Activated naive CD8-positive, alpha-beta T cell treated with anti-CD3 and anti-CD28 coated beads, Interleukin-2, amount 50 U/mL, for 24 hours (primary cell): Measurements from ENCODE around the gene TMEM87B.

Source experiments
- ATAC-seq: fragments of 150-1000 bp; cut with Tn5 transposase; one replicate; pipeline ENCODE4 v1.10.0; 2021
- DNase-seq: peaks from one replicate; pipeline ENCODE4 v3.0.0; 2021
- H3K27ac Mint-ChIP-seq: one replicate; pipeline ENCODE4 v1.8.0; 2021; ENCODE audit warnings: mild to moderate bottlenecking, mixed read lengths
- H3K27me3 Mint-ChIP-seq: one replicate; pipeline ENCODE4 v1.8.0; 2021; ENCODE audit warnings: mixed read lengths
- H3K36me3 Mint-ChIP-seq: one replicate; pipeline ENCODE4 v1.8.0; 2021; ENCODE audit warnings: low read depth, mixed read lengths
- H3K4me1 Mint-ChIP-seq: one replicate; pipeline ENCODE4 v1.8.0; 2021; ENCODE audit warnings: mixed read lengths
- H3K4me3 Mint-ChIP-seq: one replicate; pipeline ENCODE4 v1.8.0; 2021; ENCODE audit warnings: mild to moderate bottlenecking, moderate library complexity, mixed read lengths
- H3K9me3 Mint-ChIP-seq: one replicate; pipeline ENCODE4 v1.8.0; 2021; ENCODE audit warnings: mixed read lengths

The TMEM87B gene

GRCh38 chr2:112054847-112055729 lies at the start of gene TMEM87B:
TSS of gene TMEM87B (plus strand) at chr2:112055269. CDS start at chr2:112055592, 323 bp downstream.
- Mint-ChIP-seq H3K36me3 (no peaks in the 10 kb centered on the region), H3K9me3 (no peaks in the 10 kb centered on the region), H3K27me3 (no peaks in the 10 kb centered on the region), H3K4me3 (peak within 1 kb of the TSS; percentile 90), H3K4me1 (peaks cover 39% of the 10 kb centered on the region), H3K27ac (peak within 1 kb of the TSS; percentile 93)
- ATAC-seq = peak; percentile 81
- DNase-seq = peak; percentile 97

GRCh38 chr2:112005406-112006075 lies 49.5 kb upstream of the TMEM87B start:
- Mint-ChIP-seq H3K4me3 (no peak overlapping the region), H3K9me3 (no peaks in the 10 kb centered on the region), H3K36me3 (no peaks in the 10 kb centered on the region), H3K27me3 (no peaks in the 10 kb centered on the region), H3K4me1 (peaks cover 10% of the 10 kb centered on the region), H3K27ac (no peak overlapping the region)
- DNase-seq (no peak), ATAC-seq (peak; percentile 69)

DNA sequence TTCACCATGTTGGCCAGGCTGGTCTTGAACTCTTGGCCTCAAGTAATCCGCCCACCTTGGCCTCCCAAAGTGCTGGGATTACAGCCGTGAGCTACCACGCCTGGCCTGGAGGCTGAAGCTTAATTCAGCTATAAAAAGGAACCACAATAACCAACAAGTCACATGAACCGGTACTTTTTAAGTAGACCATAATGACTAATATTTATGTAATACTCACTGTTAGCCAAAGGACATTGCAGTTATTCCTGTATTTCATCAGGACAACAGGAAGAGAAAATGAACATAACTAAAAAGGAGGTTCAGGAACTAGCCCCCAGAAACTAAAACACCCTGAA lies 49.0 kb upstream of the TMEM87B start:
- Mint-ChIP-seq H3K4me3 (no peak overlapping the region), H3K9me3 (no peaks in the 10 kb centered on the region), H3K27ac (no peak overlapping the region), H3K27me3 (no peaks in the 10 kb centered on the region), H3K4me1 (peaks cover 10% of the 10 kb centered on the region), H3K36me3 (no peaks in the 10 kb centered on the region)
- no peak for ATAC-seq
- no peak for DNase-seq

GRCh38 chr2:112007493-112007892 lies 47.6 kb upstream of the TMEM87B start:
- peaks cover 5% of the 10 kb centered on the region for H3K4me1 Mint-ChIP-seq

GRCh38 chr2:112008910-112009485 lies 46.1 kb upstream of the TMEM87B start:
- Mint-ChIP-seq H3K27me3 (no peaks in the 10 kb centered on the region), H3K4me3 (no peak overlapping the region), H3K4me1 (peaks cover 5% of the 10 kb centered on the region), H3K9me3 (no peaks in the 10 kb centered on the region), H3K36me3 (no peaks in the 10 kb centered on the region), H3K27ac (no peak overlapping the region)
- ATAC-seq (no peak), DNase-seq (no peak)

More at GRCh38 chr2:112007493-112007892, 47.6 kb upstream of the TMEM87B start:
- Mint-ChIP-seq H3K27me3 (no peaks in the 10 kb centered on the region), H3K36me3 (no peaks in the 10 kb centered on the region), H3K9me3 (no peaks in the 10 kb centered on the region), H3K27ac (no peak overlapping the region), H3K4me3 (no peak overlapping the region)
- ATAC-seq = no peak
- DNase-seq = no peak

- H3K9me3 Mint-ChIP-seq = no peaks in the 10 kb centered on the region
- H3K27me3 Mint-ChIP-seq = no peaks in the 10 kb centered on the region
- no peaks in the 10 kb centered on the region for H3K36me3 Mint-ChIP-seq
- no peak overlapping the region for H3K4me3 Mint-ChIP-seq
- no peak overlapping the region for H3K27ac Mint-ChIP-seq
- DNase-seq = no peak
- ATAC-seq = no peak
- H3K4me1 Mint-ChIP-seq = no peaks in the 10 kb centered on the region
Observed at GRCh38 chr2:112010751-112011150, 44.3 kb upstream of the TMEM87B start.

GRCh38 chr2:112012556-112012955 lies 42.5 kb upstream of the TMEM87B start:
- ATAC-seq (no peak), DNase-seq (no peak)
- Mint-ChIP-seq H3K4me1 (no peaks in the 10 kb centered on the region), H3K27me3 (peaks cover 6% of the 10 kb centered on the region), H3K27ac (no peak overlapping the region), H3K9me3 (no peaks in the 10 kb centered on the region), H3K4me3 (no peak overlapping the region), H3K36me3 (no peaks in the 10 kb centered on the region)

GRCh38 chr2:112018846-112019245 lies 36.2 kb upstream of the TMEM87B start:
- DNase-seq (no peak), ATAC-seq (no peak)
- H3K36me3 Mint-ChIP-seq = no peaks in the 10 kb centered on the region
- no peak overlapping the region for H3K4me3 Mint-ChIP-seq
- no peaks in the 10 kb centered on the region for H3K9me3 Mint-ChIP-seq
- H3K27ac Mint-ChIP-seq = no peak overlapping the region
- peaks cover 10% of the 10 kb centered on the region for H3K27me3 Mint-ChIP-seq
- no peaks in the 10 kb centered on the region for H3K4me1 Mint-ChIP-seq

DNA sequence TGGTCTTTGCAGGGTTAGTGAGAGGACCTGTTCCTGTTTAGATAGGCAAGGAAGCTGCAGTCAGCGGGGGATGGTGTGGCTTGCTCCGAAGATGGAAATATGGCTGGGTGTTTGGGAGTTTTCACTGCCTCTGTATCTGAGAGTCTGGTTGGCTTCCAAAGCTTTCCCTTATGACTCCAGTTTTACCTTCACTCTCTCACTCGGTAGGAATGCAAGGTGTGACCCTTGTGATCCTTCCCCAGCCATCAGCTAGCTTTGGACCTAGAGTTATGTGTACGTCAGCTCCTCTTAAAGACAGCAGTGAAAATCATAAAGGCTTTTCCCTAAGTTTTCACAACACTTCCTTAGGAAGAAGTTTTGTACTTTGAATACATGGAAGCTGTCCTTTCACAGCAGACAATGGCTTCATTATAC lies 35.5 kb upstream of the TMEM87B start:
- Mint-ChIP-seq H3K27ac (no peak overlapping the region), H3K27me3 (peaks cover 10% of the 10 kb centered on the region), H3K4me3 (no peak overlapping the region), H3K4me1 (no peaks in the 10 kb centered on the region), H3K36me3 (no peaks in the 10 kb centered on the region), H3K9me3 (no peaks in the 10 kb centered on the region)
- no peak for DNase-seq
- no peak for ATAC-seq

DNA sequence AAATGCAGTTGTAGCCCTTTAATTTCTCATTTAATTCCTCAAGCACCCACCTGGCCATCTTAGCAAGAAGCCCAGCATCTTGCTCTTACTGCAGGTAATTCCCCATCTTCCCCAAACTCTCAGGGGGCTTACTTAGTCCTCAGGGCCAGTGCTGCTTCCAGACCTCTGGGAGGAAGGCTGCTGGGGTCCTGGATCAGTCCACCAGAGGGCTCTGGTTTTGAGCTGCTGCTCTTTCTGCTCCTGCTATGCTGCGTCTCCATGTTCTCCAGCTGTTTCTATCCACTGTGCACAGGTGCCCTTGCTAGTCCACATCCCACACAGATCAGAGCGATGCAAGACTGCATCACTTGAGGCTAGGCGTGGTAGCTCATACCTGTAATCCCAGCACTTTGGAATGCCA lies 34.5 kb upstream of the TMEM87B start:
- Mint-ChIP-seq H3K9me3 (no peaks in the 10 kb centered on the region), H3K4me3 (no peak overlapping the region), H3K27ac (no peak overlapping the region), H3K36me3 (no peaks in the 10 kb centered on the region), H3K4me1 (no peaks in the 10 kb centered on the region), H3K27me3 (peaks cover 10% of the 10 kb centered on the region)
- DNase-seq (no peak), ATAC-seq (no peak)

GRCh38 chr2:112021290-112021689 lies 33.8 kb upstream of the TMEM87B start:
- no peaks in the 10 kb centered on the region for H3K4me1 Mint-ChIP-seq
- peaks cover 10% of the 10 kb centered on the region for H3K27me3 Mint-ChIP-seq
- DNase-seq (no peak), ATAC-seq (no peak)
- no peaks in the 10 kb centered on the region for H3K36me3 Mint-ChIP-seq
- no peak overlapping the region for H3K4me3 Mint-ChIP-seq
- no peaks in the 10 kb centered on the region for H3K9me3 Mint-ChIP-seq
- H3K27ac Mint-ChIP-seq = no peak overlapping the region

- Mint-ChIP-seq H3K36me3 (no peaks in the 10 kb centered on the region), H3K4me3 (no peak overlapping the region), H3K4me1 (no peaks in the 10 kb centered on the region), H3K27ac (no peak overlapping the region), H3K27me3 (peaks cover 5% of the 10 kb centered on the region), H3K9me3 (no peaks in the 10 kb centered on the region)
- ATAC-seq (no peak), DNase-seq (no peak)
Observed at GRCh38 chr2:112021781-112022231, 33.3 kb upstream of the TMEM87B start.

DNA sequence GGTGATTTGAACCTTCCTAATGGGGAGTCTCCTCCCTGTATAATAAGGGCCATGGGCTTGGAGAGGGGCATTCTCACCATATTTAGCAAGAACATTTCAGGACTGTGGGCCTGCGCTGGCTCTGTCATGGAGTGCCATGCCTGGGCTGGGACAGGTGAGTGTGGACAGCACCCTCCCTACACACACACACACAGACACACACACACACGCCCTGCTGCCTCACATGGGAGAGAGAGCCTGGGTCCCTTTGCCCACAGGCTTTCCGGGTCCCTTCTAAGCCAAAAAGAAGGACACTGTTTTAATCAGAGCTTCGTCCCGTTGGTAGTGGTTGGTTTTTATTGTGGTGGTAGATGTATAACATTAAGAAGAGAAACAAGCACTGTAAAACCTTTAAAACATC lies 31.4 kb upstream of the TMEM87B start:
- H3K27me3 Mint-ChIP-seq = no peaks in the 10 kb centered on the region
- H3K4me1 Mint-ChIP-seq = no peaks in the 10 kb centered on the region
- ATAC-seq = no peak
- H3K36me3 Mint-ChIP-seq = no peaks in the 10 kb centered on the region
- H3K4me3 Mint-ChIP-seq = no peak overlapping the region
- no peak overlapping the region for H3K27ac Mint-ChIP-seq
- no peak for DNase-seq
- no peaks in the 10 kb centered on the region for H3K9me3 Mint-ChIP-seq

- Mint-ChIP-seq H3K4me3 (no peak overlapping the region), H3K27ac (no peak overlapping the region), H3K9me3 (no peaks in the 10 kb centered on the region), H3K4me1 (no peaks in the 10 kb centered on the region), H3K36me3 (no peaks in the 10 kb centered on the region), H3K27me3 (no peaks in the 10 kb centered on the region)
- DNase-seq (no peak), ATAC-seq (no peak)
Observed at GRCh38 chr2:112024231-112024630, 30.8 kb upstream of the TMEM87B start.
